NCI-H524 (cell line): ENCODE measurements around the gene TMEM184A.
A peak's percentile ranks its signal among the peaks of the same experiment; 100 is the strongest.

Experiments
- DNase-seq, 2 experiments: peaks; one replicate each; lab custom pipeline; 2025; lab: John Stamatoyannopoulos, UW

The TMEM184A gene

GRCh38 chr7:1567049-1567771 is 11.2 kb upstream of the TMEM184A start:
- no peak for DNase-seq

- no peak for DNase-seq
Measured at GRCh38 chr7:1566687-1567048, 10.7 kb upstream of the TMEM184A start.

- DNase-seq, result no peak
Measured at GRCh38 chr7:1564603-1565022, 8.6 kb upstream of the TMEM184A start.

GRCh38 chr7:1563981-1564602 is 8.1 kb upstream of the TMEM184A start:
- DNase-seq, result no peak

DNA sequence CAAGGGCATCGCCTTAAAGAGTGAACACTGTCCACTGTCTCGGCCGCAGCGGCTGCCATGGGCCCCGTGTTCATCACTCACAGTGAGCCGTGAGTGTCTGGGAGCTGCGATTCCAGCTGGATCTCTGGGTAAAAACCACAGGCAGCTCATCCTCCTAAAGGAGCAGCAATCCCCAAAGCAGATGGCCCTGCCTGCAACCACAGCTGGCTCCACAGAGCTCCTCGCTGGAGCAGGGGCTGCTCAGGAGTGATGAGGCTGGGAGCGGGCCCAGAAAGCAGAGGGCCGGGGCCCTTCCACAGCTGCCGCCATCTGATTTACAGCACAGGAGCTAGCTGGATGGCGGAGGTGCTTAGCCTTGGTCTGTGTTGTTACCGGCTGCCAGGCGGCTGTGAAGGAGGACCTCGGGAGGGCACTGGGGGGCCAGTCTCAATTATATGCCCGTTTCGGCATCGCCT is 6.6 kb upstream of the TMEM184A start:
- DNase-seq, result peak; percentile 73 to 91

DNA sequence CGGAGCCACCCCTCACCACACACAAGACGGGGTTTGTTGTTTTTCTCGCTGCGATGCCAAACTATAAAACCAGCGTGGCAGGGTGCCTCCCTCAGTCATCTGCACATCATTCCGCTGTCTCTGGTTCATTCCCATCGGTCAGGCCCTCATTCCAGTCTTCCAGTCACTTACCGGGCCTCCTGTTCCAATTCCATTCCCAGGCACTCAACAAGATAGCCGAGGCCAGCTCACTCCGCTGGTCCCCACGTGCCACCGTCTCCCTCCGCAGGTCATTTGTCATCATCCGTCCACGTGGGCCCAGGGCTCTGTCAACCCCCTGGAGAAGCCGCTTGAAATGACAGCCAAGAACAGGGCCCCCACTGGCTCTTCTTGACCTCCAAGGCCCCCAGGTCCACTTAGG is 6.1 kb upstream of the TMEM184A start:
- peak; percentile 23 to 59 for DNase-seq

GRCh38 chr7:1561036-1561940 is 5.3 kb upstream of the TMEM184A start:
- DNase-seq, result no peak

DNA sequence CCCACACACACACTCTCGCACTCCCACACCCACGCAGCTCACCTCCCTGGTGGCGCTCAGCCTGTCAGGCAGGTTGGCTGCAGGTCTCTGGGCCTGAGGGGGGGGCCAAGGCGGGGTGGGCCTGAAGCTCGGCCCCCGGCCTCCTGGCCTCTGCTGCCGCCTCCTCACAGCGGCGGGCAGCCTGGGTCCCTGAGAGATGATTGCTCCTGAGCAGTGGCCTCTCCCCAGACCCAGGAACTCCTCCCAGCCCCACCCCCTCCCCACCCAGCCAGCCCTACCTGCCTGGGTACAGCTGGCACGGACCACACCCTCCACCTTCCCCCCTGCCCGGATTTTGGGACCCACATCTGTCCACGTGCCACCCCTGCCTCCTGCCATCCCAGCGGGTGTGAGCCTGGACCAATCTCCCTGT is 4.6 kb upstream of the TMEM184A start:
- no peak for DNase-seq

DNA sequence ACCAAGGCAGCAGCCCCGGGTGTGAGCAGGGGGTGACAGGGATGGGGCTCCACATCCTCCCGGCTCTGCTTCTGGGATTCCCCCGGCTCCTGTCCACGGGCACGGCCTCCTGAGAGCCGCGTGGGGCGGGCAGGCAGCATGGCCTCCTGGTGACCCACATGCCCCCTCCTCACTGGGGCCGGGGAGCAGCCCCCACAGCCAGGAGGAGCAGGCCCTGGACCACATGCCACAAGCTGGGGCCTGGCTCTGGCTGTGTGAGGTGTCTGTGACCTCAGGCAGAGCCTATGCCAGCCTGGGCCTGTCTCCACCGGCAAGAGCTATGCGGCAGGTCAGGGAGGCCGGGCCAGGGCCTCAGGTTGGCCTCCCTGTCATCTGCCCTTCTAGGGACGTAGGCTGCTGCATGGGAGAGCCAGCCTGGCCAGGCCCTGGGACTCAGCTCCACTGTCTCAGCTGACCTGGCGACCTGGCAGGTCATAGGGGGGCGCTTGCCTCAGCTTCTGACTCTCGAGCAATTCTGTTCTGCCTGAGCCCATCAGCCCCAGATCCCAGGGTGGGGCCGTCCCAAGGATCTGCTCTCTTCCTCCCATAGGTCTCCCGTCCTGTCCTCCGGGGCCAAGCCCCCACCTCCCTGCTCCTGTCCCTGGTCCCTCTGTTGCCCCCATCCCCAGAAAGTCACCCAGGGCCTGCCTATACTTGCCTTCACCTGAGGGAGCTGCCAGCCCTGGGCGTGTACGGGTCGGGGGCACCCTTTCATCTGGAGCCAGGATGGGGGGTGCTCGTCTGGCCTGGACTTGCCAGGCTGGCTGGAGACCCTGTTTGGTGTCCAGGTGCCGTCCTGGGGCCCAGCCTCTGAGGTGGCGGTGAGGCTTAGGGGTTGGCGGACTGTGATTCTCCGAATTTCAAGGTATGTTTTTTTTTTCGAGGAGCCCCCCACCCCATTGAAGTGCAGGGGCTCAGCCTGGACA is 3.9 kb upstream of the TMEM184A start:
- no peak for DNase-seq

GRCh38 chr7:1558841-1559625 is 3.0 kb upstream of the TMEM184A start:
- no peak for DNase-seq

DNA sequence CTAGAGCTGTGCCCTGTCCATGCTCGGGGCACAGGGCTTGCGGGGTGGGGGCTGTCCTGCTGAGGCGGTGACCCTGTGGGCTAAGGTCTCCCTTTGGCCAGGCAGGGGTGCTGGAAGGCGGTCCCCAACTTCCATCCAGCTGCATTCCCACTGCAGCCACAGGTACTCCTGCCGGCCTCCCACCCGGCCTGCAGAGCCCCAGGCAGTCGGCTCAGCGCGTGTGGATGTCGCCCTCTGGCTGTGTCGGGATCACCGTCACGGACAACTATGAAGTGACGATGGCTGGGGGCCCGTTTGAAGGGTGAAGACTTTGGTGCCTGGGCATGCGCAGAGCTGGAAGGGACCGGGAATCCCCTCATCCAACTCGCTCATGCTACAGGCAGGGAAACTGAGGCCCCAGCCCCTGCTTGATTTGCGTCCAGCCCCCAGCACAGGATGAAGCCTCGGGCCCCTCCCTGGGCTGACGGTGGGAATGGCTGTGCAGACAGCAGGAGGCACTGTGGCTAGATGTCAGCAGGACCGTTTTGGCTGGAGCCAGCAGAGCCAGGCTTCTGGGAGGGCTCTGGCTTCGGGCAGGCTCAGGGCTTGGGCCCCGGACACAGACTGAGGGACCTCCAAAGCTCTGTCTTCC is 2.3 kb upstream of the TMEM184A start:
- peak in 1 of 2 experiments; percentile 64 for DNase-seq

DNA sequence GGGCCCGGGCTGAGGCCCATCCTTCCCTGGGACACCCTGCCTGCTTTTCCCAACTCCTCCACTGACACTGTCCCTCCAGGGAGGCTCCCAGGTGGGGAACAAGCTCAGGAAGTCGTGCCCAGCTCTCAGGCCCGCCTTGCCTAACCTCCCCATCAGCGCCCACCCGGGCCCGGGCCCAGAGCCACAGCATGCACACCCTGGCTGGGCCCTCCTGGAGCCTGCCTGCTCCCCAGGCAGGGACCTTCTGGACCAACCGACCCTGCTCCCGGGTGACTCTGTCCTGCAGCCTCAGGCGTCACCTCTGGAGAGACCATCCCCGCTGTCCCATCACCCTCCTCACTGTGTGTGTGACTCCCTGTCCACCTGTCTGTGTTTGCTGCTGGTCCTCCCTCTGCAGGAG is 1.8 kb upstream of the TMEM184A start:
- DNase-seq, result no peak

- no peak for DNase-seq
Measured at GRCh38 chr7:1557006-1557405, 1.0 kb upstream of the TMEM184A start.

- peak; percentile 78 to 84 for DNase-seq
Measured at GRCh38 chr7:1555046-1555812, 776 bp downstream of the TMEM184A start.

- DNase-seq, result no peak
Measured at GRCh38 chr7:1554333-1555045, 1.5 kb downstream of the TMEM184A start.

DNA sequence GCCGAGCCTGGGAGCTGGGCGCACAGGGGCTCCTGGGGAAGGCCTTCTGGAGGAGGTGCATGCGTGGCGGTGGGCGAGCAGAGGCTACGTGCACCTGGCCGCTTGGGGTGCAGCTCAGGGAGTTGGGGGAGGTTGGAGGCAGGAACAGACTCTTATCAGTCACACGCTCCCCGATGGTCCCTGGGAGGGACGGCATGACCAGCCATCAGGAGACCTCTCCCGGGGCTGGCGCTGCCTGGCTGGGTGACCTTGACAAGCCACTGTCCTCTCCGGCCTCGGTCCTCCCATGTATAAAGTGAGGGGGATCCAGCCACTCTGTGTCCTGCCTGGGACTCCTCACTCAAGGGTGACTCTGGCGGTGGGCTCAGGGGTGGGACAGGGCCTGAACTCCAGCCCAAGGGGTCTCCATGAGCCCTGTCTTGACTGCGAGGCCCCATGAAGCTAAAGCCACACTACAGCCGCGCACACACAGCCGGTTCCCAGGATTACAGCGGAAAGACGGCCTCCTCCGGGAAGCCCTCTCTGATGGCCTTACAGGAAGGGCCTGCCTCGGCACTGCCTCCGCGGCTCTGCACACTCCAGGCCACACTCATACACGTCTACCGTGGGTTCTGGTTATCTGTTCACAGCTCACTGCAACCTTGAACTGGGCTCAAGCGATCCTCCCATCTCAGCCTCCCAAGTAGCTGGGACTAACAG is 2.3 kb downstream of the TMEM184A start:
- DNase-seq, result no peak

DNA sequence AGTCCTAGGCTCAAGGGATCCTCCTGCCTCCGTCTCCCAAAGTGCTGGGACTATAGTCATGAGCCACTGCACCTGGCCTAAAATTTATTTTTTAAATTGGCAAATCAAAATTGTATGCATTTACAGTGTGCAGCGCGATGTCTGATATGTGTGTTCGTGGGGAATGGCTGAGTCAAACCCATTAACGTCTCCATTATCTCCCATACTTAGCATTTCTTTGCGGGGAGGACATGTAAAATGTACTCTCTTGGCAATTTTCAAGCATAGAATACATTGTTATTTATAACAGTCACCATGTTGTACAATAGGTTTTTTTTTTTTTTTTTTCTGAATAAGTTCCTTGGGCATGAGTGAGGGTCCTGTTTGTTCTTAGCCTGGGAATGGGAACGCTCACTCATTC is 3.8 kb downstream of the TMEM184A start:
- no peak for DNase-seq

GRCh38 chr7:1550846-1551155 is 5.2 kb downstream of the TMEM184A start:
- DNase-seq, result no peak
